HepG2 (cell line): ENCODE measurements around the gene PARD3. TPM values are rescaled to one million over a fixed set of nuclear protein-coding genes. Genes with fewer than 3 reads are reported as not detected.

ENCODE experiments used
- ATAC-seq: fragments of 200-7000 bp; cut with Tn5 transposase; 3 replicates; pipeline ENCODE4 v1.9.1; 2020; ENCODE audit warnings: mild to moderate bottlenecking, moderate library complexity
- BruUV-seq: library from RNA; stranded (reverse); fragments of 400-500 nt; replicated peaks from 2 replicates; lab custom pipeline; 2021; lab: Mats Ljungman, UMichigan
- CTCF ChIA-PET: fragments of 300-600 bp; formaldehyde crosslinking; extraction: SDS; loops from one replicate; lab custom pipeline; 2021; ENCODE audit warnings: low total read pairs, inconsistent platforms, low intra/inter-chr PET ratio; lab: Yijun Ruan, JAX
- POLR2A ChIA-PET: fragments of 350-600 bp; sonication (Branson Sonifier 250); formaldehyde crosslinking; loops from one replicate; lab custom pipeline; 2020; ENCODE audit warnings: antibody characterized with exemption, inconsistent platforms; lab: Yijun Ruan, JAX
- DNase-seq: peaks from one replicate; pipeline ENCODE4 v3.0.0-alpha.2; 2015; ENCODE audit warnings: low spot score
- FAIRE-seq: peaks from 3 replicates; lab custom pipeline; 2011; peaks lifted over from hg19 to GRCh38; lab: Jason Lieb, UNC
- H2AFZ ChIP-seq: one replicate; pipeline ENCODE4 v1.6.1; 2011; ENCODE audit warnings: low read length, inconsistent platforms
- H3K27ac ChIP-seq: fragments of 300-600 bp; 3 replicates; pipeline ENCODE4 v1.8.0; 2011; ENCODE audit warnings: mixed run types, mild to moderate bottlenecking, mixed read lengths, low read length, inconsistent platforms; ENCODE audit not compliant: insufficient read depth; ENCODE audit errors: extremely low read length
- H3K27me3 ChIP-seq, 2 experiments: fragments of 200-600 bp in 1 of 2; 2 replicates in 1 of 2; 3 replicates in 1 of 2; pipeline versions ENCODE4 v1.6.0 to v1.8.0; 2011; ENCODE audit warnings: low read length in 2 of 2, mild to moderate bottlenecking in 2 of 2, moderate library complexity in 2 of 2, inconsistent platforms in 1 of 2; ENCODE audit not compliant: insufficient read depth in 2 of 2, control insufficient read depth in 1 of 2
- H3K36me3 ChIP-seq, 2 experiments: fragments of 200-600 bp in 1 of 2; replicated peaks in 1 of 2; 2 replicates in 1 of 2; 3 replicates in 1 of 2; pipeline versions ENCODE4 v1.5.1 to v1.8.0; 2011; ENCODE audit warnings: low read length in 2 of 2, inconsistent platforms in 1 of 2; ENCODE audit not compliant: insufficient read depth in 2 of 2, control insufficient read depth in 1 of 2
- H3K4me1 ChIP-seq: 2 replicates; pipeline ENCODE4 v1.5.1; 2012; ENCODE audit warnings: low read length, inconsistent platforms; ENCODE audit not compliant: insufficient read depth
- H3K4me2 ChIP-seq: 2 replicates; pipeline ENCODE4 v1.6.0; 2011; ENCODE audit warnings: low read depth, low read length, inconsistent platforms
- H3K4me3 ChIP-seq, 3 experiments: fragments of 200-600 bp in 1 of 3; sonication (generic), shearing (Covaris generic) in 1 of 3; replicated peaks in 1 of 3; 2 replicates each; pipeline ENCODE4 v1.5.1; 2011 to 2016; ENCODE audit warnings: low read length in 3 of 3, inconsistent platforms in 2 of 3, low read depth in 2 of 3, mild to moderate bottlenecking in 2 of 3, control low read depth in 1 of 3, mixed read lengths in 1 of 3; ENCODE audit not compliant: insufficient read depth in 1 of 3
- H3K79me2 ChIP-seq: one replicate; pipeline ENCODE4 v1.6.1; 2011; ENCODE audit warnings: low read length, inconsistent platforms; ENCODE audit not compliant: insufficient read depth
- H3K9ac ChIP-seq: 2 replicates; pipeline ENCODE4 v1.6.0; 2011; ENCODE audit warnings: mild to moderate bottlenecking, low read depth, low read length, inconsistent platforms; ENCODE audit not compliant: insufficient read depth
- H3K9me3 ChIP-seq: 2 replicates; pipeline ENCODE4 v1.5.1; 2012; ENCODE audit warnings: mild to moderate bottlenecking, low read length
- H4K20me1 ChIP-seq: 2 replicates; pipeline ENCODE4 v1.6.0; 2011; ENCODE audit warnings: inconsistent platforms, mild to moderate bottlenecking, low read length, moderate library complexity; ENCODE audit not compliant: insufficient read depth
- ATF3 ChIP-seq: sonication (generic); formaldehyde crosslinking; IDR thresholded peaks from 2 replicates; pipeline ENCODE4 v1.4.0; 2020; ENCODE audit warnings: missing genetic modification reagents
- SAFB2 ChIP-seq: sonication (generic); formaldehyde crosslinking; IDR thresholded peaks from 2 replicates; pipeline ENCODE4 v1.5.1; 2020; ENCODE audit warnings: missing genetic modification reagents, low read depth, mild to moderate bottlenecking, borderline replicate concordance
- ZBTB33 ChIP-seq: sonication (generic); formaldehyde crosslinking; IDR thresholded peaks from 2 replicates; pipeline ENCODE4 v1.4.0; 2020; ENCODE audit warnings: missing genetic modification reagents
- ZFP82 ChIP-seq: sonication (generic); formaldehyde crosslinking; IDR thresholded peaks from 2 replicates; pipeline ENCODE4 v1.5.1; 2020; ENCODE audit warnings: mild to moderate bottlenecking, missing genetic modification reagents, borderline replicate concordance
- WGBS: methylation state at CpG from one replicate; pipeline ENCODE4 v1.1.6; 2017; ENCODE audit warnings: low lambda C conversion rate; 5-methylcytosine and 5-hydroxymethylcytosine counted together
- in situ Hi-C: cut with HindIII; loops from 2 replicates; pipeline ENCODE4 v1.10.0; 2017; ENCODE audit warnings: low pct_unique_long_range_greater_than_20kb; ENCODE audit not compliant: extremely low pct_ligation_motif_present
- intact Hi-C: fragments of 100-400 bp; cut with micrococcal nuclease; formaldehyde crosslinking; loops from one replicate; pipeline ENCODE4 v1.10.0; 2022; ENCODE audit not compliant: unreplicated experiment
- polyA plus RNA-seq, 8 experiments: library from polyadenylated mRNA; depleted of rRNA in 3 of 8; stranded (reverse) in 7 of 8; unstranded in 1 of 8; fragments of >200 nt; fragmentation: Illumina TruSeq in 4 of 8; extraction: Trizol in 4 of 8; gene quantifications; 2 replicates each; pipeline versions ENCODE4 v1.2.1 to v1.2.3, GENCODE V29; 2011 to 2016; ENCODE audit warnings: low read depth in 4 of 8, missing spikeins in 1 of 8, mixed read lengths in 1 of 8; ENCODE audit not compliant: insufficient read depth in 1 of 8
- total RNA-seq, 5 experiments: library from RNA; depleted of rRNA; stranded (reverse); fragments of >200 nt; fragmentation: Illumina TruSeq; extraction: Trizol; gene quantifications; 2 replicates each; pipeline ENCODE4 v1.2.3, GENCODE V29; 2016; ENCODE audit warnings: low read depth in 1 of 5

PARD3 gene
- total and polyA plus RNA-seq, 2 of the 13 experiments (the other 11 are each of a cell fraction or from before 2014, with no cell fraction given), result 40.9 to 60.0 TPM

- TF ChIP-seq ZFP82 (CRISPR knock-in tag), result no peak
- no peak for TF ChIP-seq ATF3 (CRISPR knock-in tag)
Measured at GRCh38 chr10:34299105-34299611, 515.9 kb downstream of the PARD3 start (continued).

- CTCF ChIA-PET, result no interaction called here
- DNase-seq, result no peak
Measured at GRCh38 chr10:34298346-34298818, 516.7 kb downstream of the PARD3 start.

More at GRCh38 chr10:34298346-34298818, 516.7 kb downstream of the PARD3 start:
- no peak for ATAC-seq
- H3K4me3 ChIP-seq, result no peak overlapping the region
- H2AFZ ChIP-seq, result no peak overlapping the region
- no peaks in the 10 kb centered on the region for H3K79me2 ChIP-seq
- H4K20me1 ChIP-seq, result no peaks in the 10 kb centered on the region
- H3K27me3 ChIP-seq, result no peaks in the 10 kb centered on the region
- intact Hi-C loops, result loop anchor here (10.0 kb wide), 1 partner anchor 964 kb away; the partner anchor contains the start of gene NRP1
- H3K4me1 ChIP-seq, result peaks cover 40% of the 10 kb centered on the region
- H3K9ac ChIP-seq, result no peak overlapping the region
- H3K27ac ChIP-seq, result peak overlapping the region; percentile 56
- TF ChIP-seq ZBTB33 (CRISPR knock-in tag) (peak; percentile 64), SAFB2 (CRISPR knock-in tag) (no peak)
- TF ChIP-seq, all 625 proteins: peak for 1
- BruUV-seq, result no TSS peak
- Histone ChIP-seq H3K4me2 (no peak overlapping the region), H3K36me3 (no peaks in the 10 kb centered on the region), H3K9me3 (no peaks in the 10 kb centered on the region)
- FAIRE-seq, result no peak
- in situ Hi-C loops, result no loop called here
- WGBS, result 94% methylated on average over 16 of the region's 16 CpGs
- POLR2A ChIA-PET, result interaction anchor here (1.1 kb wide), 1 partner anchor 176 kb away, joined by 3 read pairs; no protein-coding TSS in a partner anchor
